ENCODE measurements around the gene C1orf50. TPM values are rescaled to one million over a fixed set of nuclear protein-coding genes. Genes with fewer than 3 reads are reported as not detected.

The C1orf50 gene
- total and polyA plus RNA-seq, 8 donors: 1.6 to 3.5 (median 2.6) TPM

DNA sequence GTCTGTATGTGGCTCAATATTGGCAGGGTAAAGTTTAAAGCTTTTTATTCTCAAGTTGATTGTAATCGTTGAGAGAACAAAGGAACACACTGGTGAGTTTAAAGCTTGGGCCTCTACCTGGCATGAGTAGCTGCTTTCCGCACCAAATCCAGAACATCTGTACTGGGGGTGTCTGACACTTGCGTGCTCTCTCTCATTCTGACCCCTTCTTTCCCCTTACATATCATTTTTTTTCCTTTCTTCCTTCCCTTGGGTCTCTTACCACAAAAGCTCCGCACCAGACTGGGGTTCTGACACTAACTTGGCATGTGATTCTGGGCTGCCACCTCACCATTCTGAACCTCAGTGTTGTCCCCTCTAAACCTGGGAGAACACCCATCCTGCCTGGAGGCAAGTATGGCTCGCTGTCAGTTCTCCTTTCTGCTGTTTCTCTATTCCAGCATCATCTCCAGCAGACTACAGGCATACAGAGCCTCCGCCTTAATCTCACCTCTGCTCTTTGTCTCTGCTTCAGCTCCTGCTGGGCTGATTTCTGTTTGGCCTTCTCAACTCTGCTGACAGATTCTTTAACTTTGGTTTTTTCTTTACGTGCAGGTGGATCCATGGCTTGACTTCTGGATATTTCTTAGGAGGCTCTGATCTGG, 49.0 kb downstream of the C1orf50 start:
- Histone ChIP-seq H3K27me3 (no peaks in the 10 kb centered on the region), H3K36me3 (no peaks in the 10 kb centered on the region), H3K4me3 (peak overlapping the region; percentile 55 to 69 (median 64)), H3K27ac (peak overlapping the region; percentile 88 to 97 (median 93)), H3K4me1 (peaks cover 0 to 24% (median 7%) of the 10 kb centered on the region in 3 donors), H3K9me3 (no peaks in the 10 kb centered on the region)
- FAIRE-seq (no peak), DNase-seq (no peak), ATAC-seq (peak in 2 of 4 donors; percentile 4 to 8)
- 49 to 50% methylated on average over 7 of the region's 7 CpGs for WGBS, 2 donors
- intact Hi-C loops (cut with DNase I): no loop called here
- TF ChIP-seq, protein P1, sequence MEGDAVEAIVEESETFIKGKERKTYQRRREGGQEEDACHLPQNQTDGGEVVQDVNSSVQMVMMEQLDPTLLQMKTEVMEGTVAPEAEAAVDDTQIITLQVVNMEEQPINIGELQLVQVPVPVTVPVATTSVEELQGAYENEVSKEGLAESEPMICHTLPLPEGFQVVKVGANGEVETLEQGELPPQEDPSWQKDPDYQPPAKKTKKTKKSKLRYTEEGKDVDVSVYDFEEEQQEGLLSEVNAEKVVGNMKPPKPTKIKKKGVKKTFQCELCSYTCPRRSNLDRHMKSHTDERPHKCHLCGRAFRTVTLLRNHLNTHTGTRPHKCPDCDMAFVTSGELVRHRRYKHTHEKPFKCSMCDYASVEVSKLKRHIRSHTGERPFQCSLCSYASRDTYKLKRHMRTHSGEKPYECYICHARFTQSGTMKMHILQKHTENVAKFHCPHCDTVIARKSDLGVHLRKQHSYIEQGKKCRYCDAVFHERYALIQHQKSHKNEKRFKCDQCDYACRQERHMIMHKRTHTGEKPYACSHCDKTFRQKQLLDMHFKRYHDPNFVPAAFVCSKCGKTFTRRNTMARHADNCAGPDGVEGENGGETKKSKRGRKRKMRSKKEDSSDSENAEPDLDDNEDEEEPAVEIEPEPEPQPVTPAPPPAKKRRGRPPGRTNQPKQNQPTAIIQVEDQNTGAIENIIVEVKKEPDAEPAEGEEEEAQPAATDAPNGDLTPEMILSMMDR (IDR thresholded peaks at IDR 0.05): no peak

DNA sequence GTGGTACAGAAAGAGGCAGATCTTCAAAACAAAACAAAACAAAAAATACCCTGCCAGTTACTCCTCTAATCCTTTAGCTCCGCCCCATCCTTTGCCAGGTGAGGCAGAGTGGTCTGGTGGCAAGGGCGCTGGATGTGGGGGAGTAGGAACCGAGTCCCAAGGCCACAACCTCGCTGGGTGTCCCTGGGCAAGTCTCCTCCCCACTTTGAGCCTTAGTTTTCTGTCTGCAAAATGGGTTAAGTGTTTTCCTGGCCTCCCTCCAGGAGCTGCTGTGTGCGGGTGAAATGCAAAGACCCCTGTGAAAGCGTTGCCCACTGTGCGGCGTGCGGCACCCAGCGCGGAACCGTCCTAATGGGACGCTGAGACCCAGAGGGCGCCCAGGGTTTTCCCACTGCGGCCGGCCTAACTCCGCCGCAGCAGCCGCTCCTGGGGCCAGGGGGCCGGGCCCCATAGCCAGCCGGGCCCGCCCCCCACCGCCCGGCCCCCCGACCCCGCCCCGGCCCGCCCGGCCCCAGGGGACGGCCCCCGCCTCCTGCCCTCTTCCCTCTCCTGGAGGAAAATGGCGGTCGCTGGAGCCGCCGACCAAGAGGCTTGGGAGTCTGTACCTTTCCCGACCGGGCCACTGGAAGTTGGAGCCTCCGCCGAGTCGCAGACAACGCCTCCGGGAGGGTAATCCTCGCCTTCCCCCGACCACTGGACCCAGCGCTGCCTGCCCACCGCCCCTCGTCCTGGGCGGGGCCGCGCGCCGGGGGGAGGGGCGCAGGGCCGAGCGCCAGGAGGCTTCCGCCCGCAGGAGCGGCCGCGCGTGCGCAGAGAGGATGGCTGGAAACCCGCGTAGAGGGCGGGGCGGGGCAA, 49.8 kb downstream of the C1orf50 start, which contains the start of the genes ERMAP and SVBP:
TSS of gene ERMAP (plus strand) at position 538 of the 855 bp plus-strand sequence. CDS start 13,327 bp downstream, outside the sequence.
TSS of gene SVBP (minus strand) at position 813 of the 855 bp plus-strand sequence. CDS start 853 bp downstream, outside the sequence.
- Histone ChIP-seq H3K36me3 (no peaks in the 10 kb centered on the region), H3K9me3 (no peaks in the 10 kb centered on the region), H3K27me3 (no peaks in the 10 kb centered on the region), H3K27ac (peak within 1 kb of the TSS; percentile 88 to 97 (median 93)), H3K4me3 (peak within 1 kb of the TSS; percentile 55 to 69 (median 64)), H3K4me1 (peaks cover 0 to 24% (median 7%) of the 10 kb centered on the region in 3 donors)
- 1% methylated on average over 49 to 66 of the region's 66 CpGs for WGBS, 2 donors
- TF ChIP-seq, protein P1 (IDR thresholded peaks at IDR 0.05): no peak
- no peak for FAIRE-seq
- intact Hi-C loops (cut with DNase I): no loop called here
- peak; percentile 95 to 99 (median 97) for ATAC-seq
- DNase-seq: peak; percentile 88 to 99 (median 96)

DNA sequence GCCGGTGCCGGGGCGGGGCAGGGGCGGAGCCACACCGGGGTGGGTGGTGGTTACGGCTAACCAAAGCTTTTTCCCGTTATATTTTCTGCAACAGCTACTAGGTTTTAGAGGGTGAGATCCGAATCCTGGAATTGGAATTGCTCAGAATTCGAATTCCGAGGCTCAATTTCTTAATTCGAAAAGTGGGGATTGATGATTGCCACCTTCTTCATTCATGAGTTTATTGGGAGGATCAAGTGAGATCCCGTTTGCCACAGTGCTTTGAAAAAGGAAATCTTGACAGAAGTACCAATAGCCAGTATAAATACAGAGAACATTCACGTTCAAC, 50.4 kb downstream of the C1orf50 start:
- H3K4me1 ChIP-seq: peaks cover 0 to 24% (median 7%) of the 10 kb centered on the region in 3 donors
- no peaks in the 10 kb centered on the region for H3K9me3 ChIP-seq
- intact Hi-C loops (cut with DNase I): no loop called here
- 1 to 2% methylated on average over 13 of the region's 13 CpGs for WGBS, 2 donors
- peak overlapping the region in 2 of 4 donors; percentile 67 to 69 for H3K4me3 ChIP-seq
- TF ChIP-seq, protein P1 (IDR thresholded peaks at IDR 0.05): no peak
- peak overlapping the region; percentile 88 to 97 (median 93) for H3K27ac ChIP-seq
- no peaks in the 10 kb centered on the region for H3K27me3 ChIP-seq
- DNase-seq (no peak), FAIRE-seq (no peak), ATAC-seq (no peak)
- no peaks in the 10 kb centered on the region for H3K36me3 ChIP-seq

DNA sequence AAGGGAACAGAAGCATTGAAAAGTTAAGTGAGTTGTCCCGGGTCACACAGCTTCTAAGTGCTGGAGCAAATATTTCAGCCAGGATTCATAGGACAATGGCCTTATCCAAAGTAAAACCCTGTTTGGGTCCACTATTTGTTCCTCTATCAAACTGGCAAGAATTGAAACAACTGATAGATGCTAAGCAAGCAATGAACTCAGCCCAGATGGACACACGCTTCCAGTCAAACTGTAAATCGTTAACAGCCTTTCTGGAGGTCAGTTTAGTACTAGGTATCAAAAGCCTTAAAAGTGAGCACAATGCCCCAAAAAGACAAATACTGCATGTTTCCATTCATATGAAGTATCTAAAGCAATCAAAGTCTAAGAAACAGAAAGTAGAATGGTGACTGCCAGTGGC, 50.9 kb downstream of the C1orf50 start:
- ATAC-seq: no peak
- Histone ChIP-seq H3K9me3 (no peaks in the 10 kb centered on the region), H3K4me1 (peaks cover 0 to 24% (median 10%) of the 10 kb centered on the region in 3 donors), H3K27me3 (no peaks in the 10 kb centered on the region), H3K27ac (no peak overlapping the region), H3K36me3 (no peaks in the 10 kb centered on the region), H3K4me3 (peak overlapping the region in 1 of 4 donors; percentile 67)
- WGBS, 2 donors: 47% methylated on average over 3 of the region's 3 CpGs
- TF ChIP-seq, protein P1 (IDR thresholded peaks at IDR 0.05): no peak
- FAIRE-seq: no peak
- DNase-seq: no peak
- intact Hi-C loops (cut with DNase I): no loop called here

Data from pancreas (tissue), 10 donors.